Activated CD8-positive, alpha-beta memory T cell treated with anti-CD3 and anti-CD28 coated beads, Interleukin-2, amount 10 ng/mL, durations not matched to agents 7 days and 5 days (primary cell): Measurements from ENCODE around the gene PPP6R2. TPM values are rescaled to one million over a fixed set of nuclear protein-coding genes. Genes with fewer than 3 reads are reported as not detected.

Experiments used
- ATAC-seq: fragments of 150-1000 bp; cut with Tn5 transposase; one replicate; pipeline ENCODE4 v1.10.0; 2021; ENCODE audit warnings: moderate library complexity
- CTCF ChIA-PET: fragments of 350-600 bp; sonication (Branson Sonifier 250); formaldehyde crosslinking; loops from one replicate; lab custom pipeline; 2021; ENCODE audit warnings: antibody characterized with exemption; lab: Charles Lee
- DNase-seq: peaks from one replicate; pipeline ENCODE4 v3.0.0-alpha.2; 2020
- H3K27ac Mint-ChIP-seq: one replicate; pipeline ENCODE4 v1.8.0; 2021; ENCODE audit warnings: mild to moderate bottlenecking, mixed read lengths
- H3K27me3 Mint-ChIP-seq: one replicate; pipeline ENCODE4 v1.8.0; 2021; ENCODE audit warnings: mixed read lengths
- H3K36me3 Mint-ChIP-seq: one replicate; pipeline ENCODE4 v1.8.0; 2021; ENCODE audit warnings: mild to moderate bottlenecking, mixed read lengths
- H3K4me1 Mint-ChIP-seq: one replicate; pipeline ENCODE4 v1.8.0; 2021; ENCODE audit warnings: mixed read lengths
- H3K4me3 Mint-ChIP-seq: one replicate; pipeline ENCODE4 v1.8.0; 2021; ENCODE audit warnings: mild to moderate bottlenecking, moderate library complexity, mixed read lengths
- H3K9me3 Mint-ChIP-seq: one replicate; pipeline ENCODE4 v1.8.0; 2022; ENCODE audit warnings: low read depth, mixed read lengths
- total RNA-seq, 2 experiments: library from RNA; stranded (reverse); gene quantifications; one replicate each; pipeline ENCODE4 v1.2.3, GENCODE V29; 2021

Gene PPP6R2
- total RNA-seq, 2 experiments from 2014 or later = 78.7 to 98.0 TPM

GRCh38 chr22:50301581-50301991 is 41.5 kb upstream of the PPP6R2 start:
- H3K4me1 Mint-ChIP-seq = peaks cover 12% of the 10 kb centered on the region
- no peak for ATAC-seq
- H3K27ac Mint-ChIP-seq = no peak overlapping the region
- DNase-seq = no peak
- H3K36me3 Mint-ChIP-seq = no peaks in the 10 kb centered on the region
- no peaks in the 10 kb centered on the region for H3K9me3 Mint-ChIP-seq
- CTCF ChIA-PET = interaction anchor here (1.1 kb wide), 1 partner anchor 26 kb away, joined by 5 read pairs; no protein-coding TSS in a partner anchor
- H3K27me3 Mint-ChIP-seq = peaks cover 6% of the 10 kb centered on the region
- no peak overlapping the region for H3K4me3 Mint-ChIP-seq

- Mint-ChIP-seq H3K36me3 (no peaks in the 10 kb centered on the region), H3K9me3 (no peaks in the 10 kb centered on the region), H3K27ac (no peak overlapping the region), H3K27me3 (peaks cover 6% of the 10 kb centered on the region), H3K4me3 (no peak overlapping the region), H3K4me1 (peaks cover 12% of the 10 kb centered on the region)
- DNase-seq = no peak
- CTCF ChIA-PET = interaction anchor here (0.9 to 1.1 kb wide), 2 partner anchors 24 to 26 kb away, joined by 3 to 5 read pairs; no protein-coding TSS in a partner anchor
- ATAC-seq = no peak
Observed at GRCh38 chr22:50302041-50302541, 41.0 kb upstream of the PPP6R2 start.

GRCh38 chr22:50302564-50302963 is 40.6 kb upstream of the PPP6R2 start:
- Mint-ChIP-seq H3K4me3 (no peak overlapping the region), H3K9me3 (no peaks in the 10 kb centered on the region), H3K27ac (no peak overlapping the region), H3K27me3 (peaks cover 6% of the 10 kb centered on the region), H3K36me3 (no peaks in the 10 kb centered on the region), H3K4me1 (peaks cover 12% of the 10 kb centered on the region)
- DNase-seq (no peak), ATAC-seq (no peak)
- CTCF ChIA-PET = interaction anchor here (0.9 to 1.1 kb wide), 2 partner anchors 24 to 27 kb away, joined by 3 to 5 read pairs; no protein-coding TSS in a partner anchor

- H3K27me3 Mint-ChIP-seq = peaks cover 6% of the 10 kb centered on the region
- CTCF ChIA-PET = interaction anchor here (0.9 to 2.2 kb wide), 4 partner anchors 11 to 51 kb away, joined by 3 to 6 read pairs (median 4); no protein-coding TSS in a partner anchor
- H3K36me3 Mint-ChIP-seq = no peaks in the 10 kb centered on the region
- no peaks in the 10 kb centered on the region for H3K9me3 Mint-ChIP-seq
- H3K4me1 Mint-ChIP-seq = peaks cover 12% of the 10 kb centered on the region
- no peak overlapping the region for H3K4me3 Mint-ChIP-seq
- DNase-seq (no peak), ATAC-seq (no peak)
- no peak overlapping the region for H3K27ac Mint-ChIP-seq
Observed at GRCh38 chr22:50303515-50303847, 39.6 kb upstream of the PPP6R2 start.

GRCh38 chr22:50303848-50304527 is 39.1 kb upstream of the PPP6R2 start:
- peak overlapping the region; percentile 49 for H3K27ac Mint-ChIP-seq
- CTCF ChIA-PET = interaction anchor here (0.9 to 2.2 kb wide), 5 partner anchors 10 to 51 kb away, joined by 3 to 6 read pairs (median 3); no protein-coding TSS in a partner anchor
- no peak overlapping the region for H3K4me3 Mint-ChIP-seq
- peaks cover 6% of the 10 kb centered on the region for H3K27me3 Mint-ChIP-seq
- DNase-seq = no peak
- H3K4me1 Mint-ChIP-seq = peaks cover 16% of the 10 kb centered on the region
- H3K36me3 Mint-ChIP-seq = no peaks in the 10 kb centered on the region
- ATAC-seq = no peak
- H3K9me3 Mint-ChIP-seq = no peaks in the 10 kb centered on the region

GRCh38 chr22:50304528-50305392 is 38.4 kb upstream of the PPP6R2 start:
- peaks cover 16% of the 10 kb centered on the region for H3K4me1 Mint-ChIP-seq
- H3K36me3 Mint-ChIP-seq = no peaks in the 10 kb centered on the region
- DNase-seq (no peak), ATAC-seq (no peak)
- peak overlapping the region; percentile 49 for H3K27ac Mint-ChIP-seq
- CTCF ChIA-PET = interaction anchor here (0.6 to 2.2 kb wide), 7 partner anchors 9 to 52 kb away, joined by 3 to 6 read pairs (median 3); no protein-coding TSS in a partner anchor
- no peaks in the 10 kb centered on the region for H3K9me3 Mint-ChIP-seq
- peaks cover 6% of the 10 kb centered on the region for H3K27me3 Mint-ChIP-seq
- no peak overlapping the region for H3K4me3 Mint-ChIP-seq

- no peak for ATAC-seq
- Mint-ChIP-seq H3K27me3 (peaks cover 6% of the 10 kb centered on the region), H3K27ac (no peak overlapping the region), H3K36me3 (no peaks in the 10 kb centered on the region), H3K4me3 (no peak overlapping the region), H3K4me1 (peaks cover 16% of the 10 kb centered on the region), H3K9me3 (no peaks in the 10 kb centered on the region)
- no peak for DNase-seq
- CTCF ChIA-PET = interaction anchor here (0.9 to 2.2 kb wide), 5 partner anchors 9 to 62 kb away, joined by 3 to 6 read pairs (median 4); no protein-coding TSS in a partner anchor
Observed at GRCh38 chr22:50305393-50305922, 37.7 kb upstream of the PPP6R2 start.

- peaks cover 6% of the 10 kb centered on the region for H3K27me3 Mint-ChIP-seq
- CTCF ChIA-PET = interaction anchor here (0.6 to 1.6 kb wide), 9 partner anchors 12 to 75 kb away, joined by 3 to 6 read pairs (median 4); no protein-coding TSS in a partner anchor
- H3K4me3 Mint-ChIP-seq = peak overlapping the region; percentile 64
- H3K27ac Mint-ChIP-seq = no peak overlapping the region
- peaks cover 16% of the 10 kb centered on the region for H3K4me1 Mint-ChIP-seq
- ATAC-seq (no peak), DNase-seq (no peak)
- no peaks in the 10 kb centered on the region for H3K9me3 Mint-ChIP-seq
- no peaks in the 10 kb centered on the region for H3K36me3 Mint-ChIP-seq
Observed at GRCh38 chr22:50305923-50306566, 37.1 kb upstream of the PPP6R2 start.

GRCh38 chr22:50306753-50307749 is 36.1 kb upstream of the PPP6R2 start, which contains the start of gene PLXNB2:
Gene PLXNB2 (minus strand): TSS chr22:50307646. CDS start chr22:50290584, 17,062 bp downstream.
- H3K9me3 Mint-ChIP-seq = no peaks in the 10 kb centered on the region
- no peak within 1 kb of the TSS for H3K27ac Mint-ChIP-seq
- H3K4me1 Mint-ChIP-seq = peaks cover 16% of the 10 kb centered on the region
- H3K36me3 Mint-ChIP-seq = no peaks in the 10 kb centered on the region
- peak within 1 kb of the TSS; percentile 64 for H3K4me3 Mint-ChIP-seq
- H3K27me3 Mint-ChIP-seq = peaks cover 6% of the 10 kb centered on the region
- DNase-seq (peak; percentile 55), ATAC-seq (peak; percentile 69)
- CTCF ChIA-PET = interaction anchor here (0.6 to 1.5 kb wide), 9 partner anchors 13 to 76 kb away, joined by 3 to 7 read pairs (median 5); no protein-coding TSS in a partner anchor

- H3K27ac Mint-ChIP-seq = no peak overlapping the region
- H3K4me3 Mint-ChIP-seq = no peak overlapping the region
- CTCF ChIA-PET = interaction anchor here (1.3 kb wide), 1 partner anchor 31 kb away, joined by 5 read pairs; no protein-coding TSS in a partner anchor
- peaks cover 16% of the 10 kb centered on the region for H3K4me1 Mint-ChIP-seq
- H3K36me3 Mint-ChIP-seq = no peaks in the 10 kb centered on the region
- ATAC-seq (no peak), DNase-seq (no peak)
- H3K9me3 Mint-ChIP-seq = no peaks in the 10 kb centered on the region
- H3K27me3 Mint-ChIP-seq = peaks cover 6% of the 10 kb centered on the region
Observed at GRCh38 chr22:50307890-50308596, 35.1 kb upstream of the PPP6R2 start.

GRCh38 chr22:50308597-50308935 is 34.6 kb upstream of the PPP6R2 start:
- H3K27ac Mint-ChIP-seq = no peak overlapping the region
- CTCF ChIA-PET = interaction anchor here (0.9 kb wide), 1 partner anchor 33 kb away, joined by 3 read pairs; no protein-coding TSS in a partner anchor
- H3K4me3 Mint-ChIP-seq = no peak overlapping the region
- no peaks in the 10 kb centered on the region for H3K36me3 Mint-ChIP-seq
- DNase-seq (no peak), ATAC-seq (no peak)
- H3K9me3 Mint-ChIP-seq = no peaks in the 10 kb centered on the region
- H3K4me1 Mint-ChIP-seq = peaks cover 16% of the 10 kb centered on the region
- H3K27me3 Mint-ChIP-seq = peaks cover 6% of the 10 kb centered on the region
